PFSK-1 (cell line): Measurements from ENCODE around the gene POLR2J.

Source experiments
- FOXP2 ChIP-seq: optimal IDR thresholded peaks from 2 replicates; pipeline ENCODE3; 2011; ENCODE audit warnings: borderline replicate concordance, control low read depth, inconsistent platforms; ENCODE audit not compliant: insufficient read depth; ENCODE audit errors: extremely low read length, extremely low read depth
- POLR2AphosphoS5 ChIP-seq: IDR thresholded peaks from 2 replicates; pipeline ENCODE4 v1.6.1; 2012; ENCODE audit warnings: low read depth, mild to moderate bottlenecking, control low read depth, low read length, moderate library complexity
- REST ChIP-seq, 2 experiments: IDR thresholded peaks; 2 replicates each; pipeline versions ENCODE4 v1.6.1 to v1.8.0; 2011 to 2012; ENCODE audit warnings: low read depth in 2 of 2, low read length in 2 of 2, control low read depth in 1 of 2, inconsistent platforms in 1 of 2, mild to moderate bottlenecking in 1 of 2, moderate library complexity in 1 of 2; ENCODE audit not compliant: insufficient read depth in 1 of 2
- SIN3A ChIP-seq: IDR thresholded peaks from 2 replicates; pipeline ENCODE4 v1.6.1; 2012; ENCODE audit warnings: mild to moderate bottlenecking, low read length, moderate library complexity, borderline replicate concordance; ENCODE audit not compliant: insufficient read depth
- TAF1 ChIP-seq: IDR thresholded peaks from 2 replicates; pipeline ENCODE4 v1.6.1; 2012; ENCODE audit warnings: low read length, control low read depth, borderline replicate concordance; ENCODE audit not compliant: insufficient read depth

The POLR2J gene

DNA sequence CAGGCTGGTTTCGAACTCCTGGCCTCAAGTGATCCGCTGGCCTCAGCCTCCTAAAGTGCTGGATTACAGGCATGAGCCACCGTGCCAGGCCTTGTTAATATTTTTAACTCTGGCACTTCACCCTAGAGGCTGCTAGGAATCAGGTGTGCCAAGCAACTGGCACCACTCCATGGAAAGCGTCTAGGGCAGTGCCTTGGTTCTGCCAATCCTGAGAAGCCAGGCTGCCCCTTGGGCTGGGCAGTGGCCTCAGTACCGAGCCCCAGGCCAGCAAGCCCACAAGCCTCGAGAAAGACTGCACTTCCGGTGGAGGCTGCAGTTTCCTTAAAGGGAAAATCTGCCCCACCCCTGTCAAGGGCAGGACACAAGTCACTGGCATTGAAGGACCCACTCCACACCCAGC is 25.4 kb downstream of the POLR2J start:
- TF ChIP-seq SIN3A, result no peak
- TF ChIP-seq REST (IDR thresholded peaks at IDR 0.05; ENCODE audit: insufficient read depth in 1 of 2, low read depth in 2 of 2, low read length in 2 of 2), result no peak
- no peak for TF ChIP-seq FOXP2
- TF ChIP-seq POLR2AphosphoS5, result no peak

GRCh38 chr7:102452451-102452850 is 26.3 kb downstream of the POLR2J start:
- TF ChIP-seq SIN3A (no peak), POLR2AphosphoS5 (no peak), TAF1 (no peak), REST (IDR thresholded peaks at IDR 0.05; ENCODE audit: insufficient read depth in 1 of 2, low read depth in 2 of 2, low read length in 2 of 2) (no peak), FOXP2 (no peak)

GRCh38 chr7:102451371-102452054 is 27.2 kb downstream of the POLR2J start:
- TF ChIP-seq POLR2AphosphoS5, result no peak
- TF ChIP-seq FOXP2, result no peak
- TF ChIP-seq TAF1, result no peak

DNA sequence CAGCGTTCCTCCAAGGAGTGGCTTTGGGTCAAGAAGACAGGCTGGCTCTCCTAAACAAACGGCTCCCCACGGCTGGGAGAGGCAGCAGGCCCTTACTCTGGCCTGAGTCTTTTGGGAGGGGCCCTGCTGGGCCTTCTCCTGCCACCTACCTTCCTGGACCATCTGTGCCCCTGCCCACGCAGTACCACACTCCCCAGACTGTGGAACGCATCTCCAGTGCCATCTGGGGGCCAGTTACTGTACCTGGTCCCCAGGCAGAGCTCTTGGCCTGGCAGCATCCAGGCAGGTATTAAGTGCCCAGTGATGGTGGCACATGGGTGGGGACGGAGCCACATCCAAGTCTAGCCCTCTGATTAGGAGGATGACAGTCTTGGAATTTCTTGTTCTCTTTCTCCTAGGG is 28.5 kb downstream of the POLR2J start:
- no peak for TF ChIP-seq SIN3A
- TF ChIP-seq FOXP2, result no peak
- no peak for TF ChIP-seq TAF1
- no peak for TF ChIP-seq POLR2AphosphoS5
- no peak for TF ChIP-seq REST (IDR thresholded peaks at IDR 0.05; ENCODE audit: insufficient read depth in 1 of 2, low read depth in 2 of 2, low read length in 2 of 2)

GRCh38 chr7:102449136-102449535 is 29.6 kb downstream of the POLR2J start:
- TF ChIP-seq POLR2AphosphoS5 (no peak), TAF1 (no peak), REST (IDR thresholded peaks at IDR 0.05; ENCODE audit: insufficient read depth in 1 of 2, low read depth in 2 of 2, low read length in 2 of 2) (no peak), FOXP2 (no peak), SIN3A (no peak)
